ENCODE data around the gene NUDT8.

DNA sequence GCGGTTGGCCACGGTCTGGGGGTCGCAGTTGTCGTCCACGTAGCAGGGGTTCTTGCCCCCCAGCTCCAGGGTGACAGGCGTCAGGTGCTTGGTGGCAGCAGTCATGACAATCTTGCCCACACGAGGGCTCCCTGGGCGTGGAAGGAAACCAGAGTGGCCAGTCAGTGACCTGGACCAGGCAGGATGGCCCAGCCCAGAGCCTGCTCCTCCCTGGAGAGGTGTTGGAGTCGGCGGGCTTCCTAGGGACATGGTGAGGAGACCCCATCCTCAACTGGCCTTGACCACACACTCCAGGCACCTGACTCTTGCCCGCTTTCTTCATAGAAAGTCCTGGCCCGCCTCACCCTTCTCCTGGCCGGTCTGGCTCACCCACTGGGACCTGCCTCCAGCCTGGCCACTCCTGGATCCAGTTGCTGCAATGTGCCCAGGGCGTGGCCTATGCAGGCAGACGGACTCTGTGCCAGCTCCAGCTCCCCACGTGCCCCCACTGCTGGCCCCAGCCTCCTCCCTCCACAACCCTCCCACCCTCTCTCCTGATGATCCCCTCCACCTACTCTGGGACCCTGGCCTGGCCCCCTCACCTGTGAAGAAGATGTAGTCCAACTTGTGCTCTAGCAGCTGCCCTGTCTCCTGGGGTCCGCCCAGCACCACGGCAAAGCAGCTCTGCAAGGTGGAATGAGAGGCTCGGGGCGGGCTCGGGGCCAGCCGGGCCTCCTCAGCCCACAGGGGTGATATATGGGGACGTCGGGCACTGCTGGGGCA lies 36.0 kb upstream of the NUDT8 start:
- TF ChIP-seq EZH2phosphoT487 (IDR thresholded peaks at IDR 0.05; ENCODE audit: insufficient read depth, low read depth) = no peak
- TF ChIP-seq EZH2 (IDR thresholded peaks at IDR 0.05; ENCODE audit: insufficient read depth, poor library complexity, severe bottlenecking) = no peak
